Breast epithelium (tissue), 4 donors: Measurements from ENCODE around the gene CAMK1G. TPM values are rescaled to one million over a fixed set of nuclear protein-coding genes. Genes with fewer than 3 reads are reported as not detected.

Experiments used
- DNase-seq, 2 donors: peaks; one replicate each; pipeline ENCODE4 v3.0.0-alpha.2; 2019; ENCODE audit warnings: low spot score in 2 of 2
- H3K27ac ChIP-seq, 2 donors: fragments of 200-600 bp; sonication (generic) in 1 of 2; one replicate each; pipeline ENCODE4 v1.5.1; 2016 to 2019; ENCODE audit warnings: mild to moderate bottlenecking in 1 of 2
- H3K27me3 ChIP-seq, 2 donors: fragments of 200-600 bp; sonication (generic) in 1 of 2; one replicate each; pipeline versions ENCODE4 v1.5.1 to v1.6.0; 2017 to 2019; ENCODE audit warnings: control low read depth in 1 of 2, mild to moderate bottlenecking in 1 of 2
- H3K36me3 ChIP-seq: fragments of 200-600 bp; one replicate; pipeline ENCODE4 v1.5.1; 2019
- H3K4me1 ChIP-seq, 2 donors: fragments of 200-600 bp; sonication (generic); one replicate each; pipeline ENCODE4 v1.5.1; 2016 to 2019; ENCODE audit warnings: control low read depth in 1 of 2
- H3K4me3 ChIP-seq, 3 donors: fragments of 200-600 bp; sonication (generic); 1 replicate in 2 of 3; 2 replicates in 1 of 3; pipeline ENCODE4 v1.5.1; 2016 to 2019; ENCODE audit warnings: mild to moderate bottlenecking in 3 of 3, moderate library complexity in 2 of 3
- H3K9me3 ChIP-seq, 2 donors: fragments of 200-600 bp; sonication (generic) in 1 of 2; one replicate each; pipeline ENCODE4 v1.5.1; 2016 to 2019; ENCODE audit warnings: control low read depth in 1 of 2
- CTCF ChIP-seq, 3 donors: fragments of 450-650 bp; IDR thresholded peaks; one replicate each; pipeline ENCODE4 v1.5.1; 2016 to 2017; ENCODE audit warnings: antibody characterized with exemption in 3 of 3, mild to moderate bottlenecking in 3 of 3, moderate library complexity in 3 of 3
- POLR2A ChIP-seq: fragments of 450-650 bp; IDR thresholded peaks from one replicate; pipeline ENCODE4 v1.6.1; 2016; ENCODE audit warnings: antibody characterized with exemption, mild to moderate bottlenecking, moderate library complexity
- POLR2AphosphoS5 ChIP-seq, 3 donors: sonication (generic); formaldehyde crosslinking; IDR thresholded peaks; one replicate each; pipeline ENCODE4 v1.6.1; 2017; ENCODE audit warnings: antibody characterized with exemption in 3 of 3
- intact Hi-C: fragments of 100-400 bp; cut with DNase I; formaldehyde crosslinking; loops from one replicate; pipeline ENCODE4 v1.15.1; 2023; ENCODE audit warnings: low total_unique reads
- total RNA-seq, 3 donors: library from RNA; depleted of rRNA; stranded (reverse); fragments of >200 nt; gene quantifications; one replicate each; pipeline ENCODE4 v1.1.0, GENCODE V29; 2016

Gene CAMK1G
- total RNA-seq, 3 donors from 2014 or later: 0.16 to 1.8 TPM; not detected in 1

DNA sequence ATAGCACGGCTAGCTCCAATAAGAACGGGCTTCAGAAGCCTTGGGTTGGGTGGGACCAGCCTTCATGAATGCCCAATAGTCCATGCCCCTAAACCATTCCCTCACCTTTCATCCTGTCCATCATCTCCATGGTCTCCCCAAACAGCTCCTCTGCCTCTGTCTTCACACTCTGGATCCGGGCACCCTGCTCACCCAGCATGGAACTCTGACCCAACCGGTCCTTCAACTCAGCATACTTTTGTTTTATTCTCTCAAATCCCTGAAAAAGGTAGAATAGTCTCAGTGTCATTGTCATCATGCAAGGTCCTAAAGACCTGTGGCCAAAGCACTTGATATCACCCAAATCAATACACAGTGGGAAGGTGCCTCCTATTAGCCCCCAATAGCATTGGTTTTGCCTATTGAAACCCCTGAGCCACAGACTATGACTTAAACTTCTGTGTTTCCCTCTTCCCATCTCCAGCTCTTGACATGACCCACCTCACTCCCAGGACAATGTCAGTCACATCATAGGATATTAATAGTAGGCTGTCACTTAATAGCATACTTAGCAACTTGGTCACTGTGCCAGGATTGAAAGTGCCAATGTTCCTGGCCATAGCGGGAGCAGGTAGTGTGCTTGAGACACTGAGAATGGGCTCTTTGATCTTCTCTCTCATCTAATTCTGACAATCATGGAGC lies 33.0 kb downstream of the CAMK1G start:
- H3K9me3 ChIP-seq: no peaks in the 10 kb centered on the region
- H3K36me3 ChIP-seq: no peaks in the 10 kb centered on the region
- H3K27ac ChIP-seq: no peak overlapping the region
- H3K27me3 ChIP-seq: no peaks in the 10 kb centered on the region
- no peak for DNase-seq
- H3K4me1 ChIP-seq: no peaks in the 10 kb centered on the region
- intact Hi-C loops: no loop called here
- no peak overlapping the region for H3K4me3 ChIP-seq
- TF ChIP-seq POLR2AphosphoS5 (IDR thresholded peaks at IDR 0.05) (no peak), CTCF (IDR thresholded peaks at IDR 0.05) (no peak), POLR2A (no peak)

GRCh38 chr1:209617047-209617673 lies 33.6 kb downstream of the CAMK1G start:
- no peaks in the 10 kb centered on the region for H3K27me3 ChIP-seq
- no peaks in the 10 kb centered on the region for H3K36me3 ChIP-seq
- no peaks in the 10 kb centered on the region for H3K4me1 ChIP-seq
- no peak overlapping the region for H3K27ac ChIP-seq
- TF ChIP-seq POLR2A: no peak
- no peak for TF ChIP-seq POLR2AphosphoS5 (IDR thresholded peaks at IDR 0.05)
- TF ChIP-seq CTCF (IDR thresholded peaks at IDR 0.05): no peak
- intact Hi-C loops: no loop called here
- no peak overlapping the region for H3K4me3 ChIP-seq
- DNase-seq: no peak
- no peaks in the 10 kb centered on the region for H3K9me3 ChIP-seq

- no peaks in the 10 kb centered on the region for H3K27me3 ChIP-seq
- H3K36me3 ChIP-seq: no peaks in the 10 kb centered on the region
- TF ChIP-seq POLR2AphosphoS5 (IDR thresholded peaks at IDR 0.05) (no peak), CTCF (IDR thresholded peaks at IDR 0.05) (no peak), POLR2A (no peak)
- intact Hi-C loops: no loop called here
- H3K4me3 ChIP-seq: no peak overlapping the region
- no peak for DNase-seq
- H3K4me1 ChIP-seq: no peaks in the 10 kb centered on the region
- no peak overlapping the region for H3K27ac ChIP-seq
- H3K9me3 ChIP-seq: no peaks in the 10 kb centered on the region
Measured at GRCh38 chr1:209617755-209618154, 34.2 kb downstream of the CAMK1G start.

DNA sequence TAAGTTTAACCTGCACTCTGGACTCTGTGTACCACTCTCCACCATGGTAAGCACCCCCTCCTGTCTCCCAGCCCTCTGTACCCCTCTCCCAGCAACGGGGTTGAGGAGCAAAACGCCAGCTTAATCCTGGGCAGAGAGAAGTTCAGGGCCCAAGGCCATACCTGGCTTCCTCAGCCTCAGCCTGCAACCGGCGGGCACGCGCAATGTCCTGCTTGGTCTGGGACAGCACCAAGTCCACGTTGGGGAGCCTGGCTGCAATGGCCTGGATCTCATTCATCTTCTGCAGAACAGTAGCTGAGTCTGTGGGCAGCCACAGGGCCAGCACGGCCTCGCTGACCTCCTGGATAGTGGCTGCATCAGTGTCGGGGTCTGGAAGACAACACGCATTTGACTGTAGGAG lies 34.8 kb downstream of the CAMK1G start:
- no peaks in the 10 kb centered on the region for H3K27me3 ChIP-seq
- TF ChIP-seq POLR2AphosphoS5 (IDR thresholded peaks at IDR 0.05) (no peak), POLR2A (no peak), CTCF (IDR thresholded peaks at IDR 0.05) (no peak)

GRCh38 chr1:209618756-209619420 lies 35.4 kb downstream of the CAMK1G start:
- no peak overlapping the region for H3K27ac ChIP-seq
- intact Hi-C loops: no loop called here
- no peak overlapping the region for H3K4me3 ChIP-seq
- no peaks in the 10 kb centered on the region for H3K27me3 ChIP-seq
- H3K4me1 ChIP-seq: no peaks in the 10 kb centered on the region
- no peaks in the 10 kb centered on the region for H3K9me3 ChIP-seq
- TF ChIP-seq CTCF (IDR thresholded peaks at IDR 0.05): no peak
- TF ChIP-seq POLR2AphosphoS5 (IDR thresholded peaks at IDR 0.05): no peak
- TF ChIP-seq POLR2A: no peak
- H3K36me3 ChIP-seq: no peaks in the 10 kb centered on the region
- no peak for DNase-seq

More for the DNA sequence above, 34.8 kb downstream of the CAMK1G start:
- no peak overlapping the region for H3K4me3 ChIP-seq
- H3K36me3 ChIP-seq: no peaks in the 10 kb centered on the region
- H3K4me1 ChIP-seq: no peaks in the 10 kb centered on the region
- intact Hi-C loops: no loop called here
- no peak for DNase-seq
- no peaks in the 10 kb centered on the region for H3K9me3 ChIP-seq
- no peak overlapping the region for H3K27ac ChIP-seq
